GM18502 (cell line): ENCODE measurements around the gene CGB3.
"Not testable (repeated sequence)": the region's sequence is repeated elsewhere in the genome, so short reads cannot be mapped to it uniquely, and the experiment has no call there.

Experiments
- ATAC-seq: cut with Tn5 transposase; IDR thresholded peaks from one replicate; pipeline ENCODE4 v1.9.1; 2021; ENCODE audit warnings: mild to moderate bottlenecking; ENCODE audit not compliant: unreplicated experiment, poor library complexity

The CGB3 gene

GRCh38 chr19:49043548-49043947 lies 19.4 kb upstream of the CGB3 start, which contains the start of gene CGB5:
CGB5 (plus strand) TSS chr19:49043848; CDS start chr19:49044210, 362 bp downstream.
- not testable (repeated sequence) for ATAC-seq

- not testable (repeated sequence) for ATAC-seq
Measured at GRCh38 chr19:49042666-49043065, 18.5 kb upstream of the CGB3 start.

- ATAC-seq, result no peak
Measured at GRCh38 chr19:49042177-49042576, 18.0 kb upstream of the CGB3 start.

- ATAC-seq, result not testable (repeated sequence)
Measured at GRCh38 chr19:49039736-49040135, 15.6 kb upstream of the CGB3 start.

GRCh38 chr19:49038557-49039276 lies 14.6 kb upstream of the CGB3 start:
- not testable (repeated sequence) for ATAC-seq

- ATAC-seq, result not testable (repeated sequence)
Measured at GRCh38 chr19:49038111-49038510, 14.0 kb upstream of the CGB3 start.

- not testable (repeated sequence) for ATAC-seq
Measured at GRCh38 chr19:49036815-49037214, 12.7 kb upstream of the CGB3 start, which contains the start of gene CGB1. CGB1 (minus strand) TSS chr19:49036895; CDS start chr19:49036711, 184 bp downstream.

GRCh38 chr19:49031642-49032301 lies 7.6 kb upstream of the CGB3 start, which contains the start of gene CGB2:
CGB2 (plus strand) TSS chr19:49031890; CDS start chr19:49032096, 206 bp downstream.
- ATAC-seq, result not testable (repeated sequence)

- not testable (repeated sequence) for ATAC-seq
Measured at GRCh38 chr19:49030323-49030722, 6.2 kb upstream of the CGB3 start.

- ATAC-seq, result not testable (repeated sequence)
Measured at GRCh38 chr19:49029749-49030148, 5.6 kb upstream of the CGB3 start.

- ATAC-seq, result not testable (repeated sequence)
Measured at GRCh38 chr19:49028686-49029085, 4.6 kb upstream of the CGB3 start.

- not testable (repeated sequence) for ATAC-seq
Measured at GRCh38 chr19:49025599-49025998, 1.5 kb upstream of the CGB3 start.

- ATAC-seq, result not testable (repeated sequence)
Measured at GRCh38 chr19:49025088-49025487, 955 bp upstream of the CGB3 start.

- ATAC-seq, result no peak
Measured at GRCh38 chr19:49022116-49022515, 2.0 kb downstream of the CGB3 start.

GRCh38 chr19:49020931-49021895 lies 2.9 kb downstream of the CGB3 start:
- no peak for ATAC-seq

GRCh38 chr19:49020342-49020741 lies 3.8 kb downstream of the CGB3 start:
- ATAC-seq, result no peak

- no peak for ATAC-seq
Measured at GRCh38 chr19:49019242-49019932, 4.7 kb downstream of the CGB3 start.

GRCh38 chr19:49018388-49019241 lies 5.5 kb downstream of the CGB3 start:
- ATAC-seq, result not testable (repeated sequence)
